Astrocyte of the hippocampus (primary cell): ENCODE data around the gene JARID2.

ENCODE experiments used
- DNase-seq: peaks from one replicate; pipeline ENCODE4 v3.0.0; 2011; ENCODE audit warnings: low read depth, low spot score

The JARID2 gene

DNA sequence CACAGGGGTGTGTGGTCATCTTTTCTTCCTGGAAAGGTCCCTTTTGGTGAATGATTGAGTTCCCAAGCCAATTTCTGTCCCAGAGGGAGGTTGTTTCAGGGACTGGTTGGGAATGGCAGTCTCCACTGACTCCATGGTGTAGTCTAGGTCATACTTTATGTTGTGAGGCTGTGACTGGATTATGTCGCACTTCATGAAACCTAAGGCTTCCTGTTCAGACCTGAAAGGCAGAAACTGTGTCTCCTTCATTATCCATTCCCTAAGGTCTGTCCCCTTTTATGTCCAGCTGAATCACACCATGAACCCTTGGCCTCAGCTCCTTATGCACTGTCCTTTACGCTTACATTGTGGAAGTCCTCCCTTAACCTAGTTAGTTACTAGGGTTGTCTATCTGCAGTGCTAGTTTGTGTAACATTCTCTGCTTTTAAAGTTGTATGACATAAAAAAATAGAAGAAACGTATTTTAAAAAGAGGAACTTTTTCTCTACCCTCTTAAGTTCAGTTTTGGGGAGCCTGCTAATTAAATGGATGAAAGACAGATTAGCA is 191.3 kb downstream of the JARID2 start:
- DNase-seq = no peak

DNA sequence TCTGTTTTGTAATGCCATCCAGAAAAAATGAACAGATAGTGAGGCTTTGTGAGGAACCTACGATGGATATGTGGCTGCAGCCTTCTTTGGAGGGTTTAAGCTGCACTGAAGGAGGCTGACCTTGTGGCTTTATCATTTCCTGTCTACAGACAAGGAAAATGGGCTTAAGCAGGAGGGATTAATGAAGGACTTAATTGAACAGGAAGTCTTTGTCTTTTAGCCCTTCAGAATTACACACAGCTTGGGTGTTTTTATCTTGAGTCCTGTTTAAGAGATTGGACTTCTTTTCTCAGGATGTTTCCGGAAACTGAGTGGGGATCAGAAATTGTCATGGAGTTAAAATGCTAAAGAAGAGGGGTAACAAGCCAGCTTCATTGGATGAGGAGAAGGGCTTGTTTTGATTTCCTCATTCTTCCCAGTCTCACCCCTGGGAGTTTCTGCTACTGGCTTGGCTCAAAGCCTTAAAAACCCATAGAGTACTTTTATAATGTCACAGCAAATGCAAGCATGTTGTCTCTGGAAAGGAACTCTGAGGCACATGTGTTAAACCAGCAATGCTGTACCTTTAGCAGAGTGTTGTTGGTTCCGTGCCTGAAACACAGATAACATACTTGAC is 193.6 kb downstream of the JARID2 start:
- no peak for DNase-seq

DNA sequence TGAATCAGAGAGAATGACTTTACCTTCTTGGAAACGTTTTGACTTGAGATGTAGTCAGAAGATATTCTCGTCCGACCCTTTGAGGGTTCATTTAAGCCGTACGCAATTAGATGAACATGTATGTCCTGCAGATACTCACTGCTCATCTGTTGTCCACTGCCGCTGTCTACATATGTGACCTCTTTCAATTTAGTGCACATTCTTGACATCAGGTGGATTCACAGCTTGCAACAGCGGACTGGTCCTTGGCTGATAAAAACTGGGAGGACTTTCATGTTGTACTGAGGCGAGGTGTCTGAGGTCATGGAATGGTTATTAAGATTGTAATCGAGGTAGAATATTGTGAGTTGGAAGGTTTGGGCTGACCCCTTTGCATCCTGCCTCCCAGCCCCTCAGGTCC is 194.2 kb downstream of the JARID2 start:
- DNase-seq = no peak

DNA sequence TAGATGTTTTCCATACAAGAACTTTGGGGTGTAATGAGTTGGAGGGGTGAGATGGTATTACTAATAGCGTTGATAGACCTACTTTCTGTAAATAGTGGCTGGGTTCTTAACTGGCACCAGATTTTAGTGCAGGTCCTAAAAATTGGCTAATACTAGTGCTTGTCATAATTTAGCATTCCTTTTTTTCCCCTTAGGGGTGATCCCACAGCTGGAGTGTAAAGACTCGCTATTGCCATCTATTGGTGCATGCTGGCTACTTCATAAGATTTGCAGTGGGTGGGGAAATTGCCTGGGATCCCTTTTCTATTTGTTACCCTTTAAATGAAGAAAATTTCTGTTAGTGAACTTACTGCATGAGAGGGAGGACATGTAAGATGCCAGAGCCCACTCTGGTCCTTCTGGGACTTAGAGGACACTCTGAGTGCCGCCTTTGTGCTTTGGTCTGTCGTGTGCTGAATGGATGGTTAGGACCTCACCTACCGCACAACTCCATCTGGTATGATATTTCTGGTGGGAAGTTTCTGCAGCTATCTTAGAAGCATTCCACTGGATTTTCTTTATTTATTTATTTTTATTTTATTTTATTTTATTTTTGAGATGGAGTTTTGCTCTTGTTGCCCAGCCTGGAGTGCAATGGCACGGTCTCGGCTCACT is 195.5 kb downstream of the JARID2 start:
- peak; percentile 78 for DNase-seq

DNA sequence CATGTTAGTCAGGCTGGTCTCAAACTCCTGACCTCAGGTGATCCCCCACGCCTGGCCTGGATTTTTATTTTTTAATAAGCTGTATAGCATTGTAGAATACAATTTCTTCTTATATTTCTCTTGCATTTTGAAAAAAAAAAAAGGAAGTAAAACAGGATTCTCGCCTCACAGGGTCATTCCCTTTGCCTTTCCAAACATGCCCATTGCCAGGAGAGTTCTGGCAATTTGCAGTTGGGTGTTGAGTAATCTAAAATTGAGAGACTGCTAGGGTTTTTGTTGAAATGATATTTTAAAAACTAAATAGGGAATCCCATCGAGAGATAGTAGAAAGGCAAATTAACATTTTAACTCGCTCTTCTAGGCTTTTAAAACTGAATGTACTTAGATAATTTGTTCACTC is 196.1 kb downstream of the JARID2 start:
- no peak for DNase-seq

DNA sequence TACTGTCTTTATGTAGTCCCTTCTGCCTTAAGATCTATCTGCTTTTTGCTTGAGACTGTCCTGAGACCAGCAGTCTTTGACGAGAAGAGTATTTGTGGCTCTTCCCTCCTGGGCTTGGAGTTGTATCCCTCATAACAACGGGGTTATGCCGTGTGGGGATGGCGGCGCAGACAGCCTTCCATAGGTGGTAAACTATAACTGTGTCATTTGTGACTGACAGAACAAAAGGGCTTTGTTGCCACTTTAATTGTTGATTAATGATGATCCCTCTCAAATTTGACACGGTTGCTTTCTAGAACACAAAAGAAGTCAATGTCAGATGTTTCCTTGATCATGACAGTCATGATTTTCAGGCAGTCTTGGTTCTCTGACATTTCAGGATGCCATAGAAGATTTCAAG is 196.6 kb downstream of the JARID2 start:
- DNase-seq = no peak

DNA sequence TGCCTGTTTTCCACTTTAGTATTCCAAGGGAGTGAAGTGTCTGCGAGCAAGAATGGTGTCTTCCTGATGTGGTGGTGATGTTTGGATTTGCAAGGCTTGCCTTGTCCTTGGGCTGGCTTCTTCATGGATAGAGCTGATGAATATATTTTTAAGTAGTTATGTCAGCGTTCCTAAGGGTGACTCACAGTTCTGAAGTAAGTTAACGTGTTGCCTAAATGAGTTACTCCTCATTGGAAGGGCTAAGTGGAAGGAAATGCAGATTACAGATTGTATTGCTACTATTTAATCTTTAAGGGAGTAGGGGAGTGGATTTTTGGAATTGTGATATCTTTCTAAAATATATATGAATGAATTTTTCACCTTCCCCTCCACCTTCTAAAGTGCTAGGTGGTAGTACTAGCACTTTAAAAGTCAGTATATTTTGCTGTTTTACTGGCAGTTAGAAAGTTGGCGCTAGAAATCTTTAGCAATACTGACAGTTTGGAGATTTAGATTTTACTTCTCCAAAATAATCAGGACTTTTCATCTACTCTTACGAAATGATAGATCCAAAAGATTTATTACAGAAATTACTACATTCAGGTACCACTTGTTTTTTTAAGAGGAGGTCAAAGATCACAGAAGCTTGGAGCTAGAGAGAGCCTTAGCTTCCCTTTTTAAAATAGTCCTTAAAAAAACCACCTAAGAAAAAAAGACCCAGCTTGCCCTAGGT is 197.4 kb downstream of the JARID2 start:
- DNase-seq = peak; percentile 64

DNA sequence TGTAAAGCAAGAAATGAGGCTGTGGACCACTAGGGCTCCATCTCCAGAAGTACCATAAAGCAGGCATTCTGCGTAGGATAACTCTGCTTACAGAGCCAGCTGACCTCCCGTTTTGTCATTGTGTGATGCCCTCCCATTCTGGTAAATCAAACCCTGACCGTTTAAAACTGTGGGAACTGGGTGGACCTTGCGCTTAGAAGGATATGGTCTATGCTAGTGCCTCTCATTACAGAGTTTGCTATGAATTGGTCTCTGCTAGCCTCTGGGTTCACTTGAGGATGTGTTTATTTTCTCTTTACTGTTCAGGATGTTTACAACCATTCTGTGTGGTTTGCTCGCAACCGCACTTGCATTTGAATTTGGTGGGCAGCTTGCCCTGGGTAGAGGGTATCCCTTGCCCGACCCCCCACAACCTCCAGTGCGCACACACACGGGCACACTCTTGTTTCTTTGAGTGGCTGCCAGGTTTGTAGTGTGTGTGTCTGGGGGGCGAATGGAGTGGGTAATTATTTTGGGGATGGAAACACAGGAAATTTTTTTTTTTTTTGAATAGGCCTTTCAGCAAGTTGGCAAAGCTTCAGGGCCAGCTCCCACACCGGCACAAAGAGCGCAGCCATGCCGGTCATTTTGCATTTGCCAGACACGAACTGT is 198.3 kb downstream of the JARID2 start:
- DNase-seq = peak; percentile 77

DNA sequence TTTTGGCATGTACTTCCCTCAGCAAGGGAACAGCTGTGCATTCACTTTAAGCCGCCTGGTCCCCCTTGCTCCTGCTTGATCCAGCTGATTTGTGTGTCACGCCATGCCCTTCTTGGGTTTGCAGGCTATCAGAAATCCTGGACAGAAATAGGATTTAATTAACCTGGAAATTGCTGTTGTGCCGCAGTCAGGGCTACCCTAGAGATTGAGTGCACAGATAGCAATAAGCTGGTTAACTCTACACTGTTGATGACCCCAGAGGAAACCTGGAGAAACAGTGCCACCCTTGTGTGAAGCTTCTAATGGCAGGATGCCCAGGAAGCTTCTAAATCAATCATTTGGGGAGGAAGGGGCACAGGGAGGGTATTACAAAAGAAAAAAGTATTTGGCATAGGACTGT is 199.0 kb downstream of the JARID2 start:
- no peak for DNase-seq

DNA sequence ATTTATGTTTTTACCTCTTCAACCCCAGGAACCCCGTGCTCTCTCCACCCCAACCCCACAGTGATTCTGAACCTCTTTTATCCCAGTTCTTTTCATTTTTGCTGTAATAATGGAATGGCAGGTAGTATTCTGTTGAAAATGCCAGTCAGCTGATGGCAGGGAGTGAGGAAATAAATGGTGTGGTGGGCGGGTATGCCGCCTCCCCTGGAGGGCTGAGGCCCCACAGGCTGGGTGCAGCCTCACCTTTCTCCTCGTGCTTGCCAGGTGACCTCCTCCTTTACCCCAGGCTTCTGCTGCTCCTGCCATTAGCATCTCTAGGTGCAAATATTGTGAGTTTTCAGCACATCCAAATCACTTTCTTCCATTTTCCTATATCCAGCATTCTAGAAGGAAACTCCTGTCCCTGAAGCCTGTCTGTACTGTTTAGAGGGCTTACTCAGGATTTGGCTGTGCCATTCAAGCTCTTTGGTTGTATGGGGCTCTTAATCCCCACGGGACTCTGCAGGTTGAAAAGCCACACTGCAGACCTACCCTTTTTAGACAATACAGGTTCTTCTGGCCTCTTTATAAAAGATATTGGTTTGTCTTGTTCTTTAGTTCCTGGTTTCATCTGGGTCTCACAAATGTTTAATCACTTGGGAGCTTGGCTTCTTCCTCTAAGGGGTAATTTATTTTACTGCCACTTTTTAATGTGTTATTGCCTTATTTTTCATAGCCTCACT is 201.8 kb downstream of the JARID2 start:
- DNase-seq = no peak

DNA sequence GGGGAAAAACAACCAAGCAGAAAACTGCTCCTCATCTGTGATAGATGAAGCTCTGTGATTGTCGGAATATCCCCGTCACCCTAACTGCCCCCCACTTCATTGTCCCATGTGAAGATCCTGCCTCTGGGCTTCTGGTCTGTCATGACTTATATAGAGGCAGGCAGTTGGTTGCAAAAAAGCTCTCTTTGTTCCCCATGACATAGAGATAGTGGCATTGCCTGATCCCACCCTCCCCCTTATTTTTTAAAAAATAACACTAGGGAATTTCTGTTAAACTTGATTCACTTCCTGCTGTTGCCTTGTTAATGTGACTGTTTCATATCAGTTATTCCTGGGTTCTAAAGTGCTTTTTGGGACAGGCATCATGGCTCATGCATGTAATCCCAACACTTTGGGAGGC is 203.1 kb downstream of the JARID2 start:
- no peak for DNase-seq

DNA sequence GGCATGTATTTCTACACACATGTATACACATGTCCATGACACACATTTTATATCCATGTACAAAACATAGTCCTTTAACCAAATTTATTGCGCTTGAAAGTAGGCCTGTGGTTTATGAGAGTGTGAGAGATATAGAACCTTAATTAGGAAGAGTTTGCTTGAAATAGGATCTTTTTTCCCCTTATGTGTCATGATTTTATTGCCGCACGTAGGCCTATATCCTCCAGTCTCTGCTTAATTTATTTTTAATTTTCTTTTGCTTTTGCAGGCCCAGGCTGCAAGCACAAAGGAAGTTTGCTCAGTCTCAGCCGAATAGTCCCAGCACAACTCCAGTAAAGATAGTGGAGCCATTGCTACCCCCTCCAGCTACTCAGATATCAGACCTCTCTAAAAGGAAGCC is 205.9 kb downstream of the JARID2 start:
- DNase-seq = no peak

DNA sequence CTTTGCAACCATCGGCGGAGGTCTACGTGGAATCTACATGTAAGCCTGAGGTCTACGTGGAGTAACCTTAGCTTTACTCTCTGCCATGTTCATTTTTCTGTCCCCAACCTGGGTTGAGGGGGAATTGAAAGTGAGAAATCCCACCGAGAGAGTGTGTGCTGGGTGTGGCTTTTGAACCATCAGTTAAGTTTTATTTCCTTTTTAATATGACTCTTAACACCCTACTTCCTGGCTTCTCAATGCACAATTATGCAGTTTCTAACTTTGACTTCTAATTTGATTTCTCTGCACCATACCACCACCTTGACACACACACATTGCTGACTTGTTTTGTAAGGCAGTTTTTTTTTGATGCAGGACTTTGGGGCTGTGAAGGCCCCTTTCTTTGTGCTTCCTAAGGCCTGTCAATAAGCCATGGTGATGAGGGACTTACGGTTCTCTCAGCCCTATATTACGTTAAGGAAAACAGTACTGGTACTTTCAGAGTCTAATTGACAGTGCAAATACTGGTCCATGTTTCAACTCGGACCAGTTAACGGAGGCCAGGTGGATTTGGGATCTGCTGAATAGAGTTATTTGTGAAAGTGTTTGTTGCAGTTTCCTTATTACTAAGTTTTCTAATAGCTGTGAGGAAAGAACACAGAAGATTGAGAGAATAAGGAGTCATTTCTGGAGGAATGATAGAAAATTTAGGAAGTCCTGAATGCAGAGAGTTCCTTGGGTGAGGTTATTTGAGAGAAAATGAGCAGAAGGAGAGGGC is 206.5 kb downstream of the JARID2 start:
- no peak for DNase-seq

DNA sequence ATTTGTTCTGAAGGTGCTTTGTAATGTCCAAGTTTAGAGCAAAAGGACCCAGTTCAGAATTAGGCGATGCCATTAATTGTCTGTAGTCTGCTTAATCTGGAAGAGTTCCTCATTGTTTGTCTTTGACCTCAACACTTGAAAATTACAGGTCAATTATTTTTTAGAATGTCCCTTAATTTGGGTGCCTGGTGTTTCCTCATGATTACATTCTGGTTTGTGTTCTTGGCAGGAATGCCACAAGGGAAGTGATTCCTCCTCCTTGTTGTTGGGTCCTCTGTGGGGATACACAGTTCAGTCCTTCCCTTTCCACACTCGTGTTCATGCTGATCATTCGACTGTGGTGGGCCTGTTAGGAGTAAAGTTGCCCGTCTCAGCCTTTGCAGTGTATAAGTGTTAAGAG is 207.3 kb downstream of the JARID2 start:
- DNase-seq = no peak

DNA sequence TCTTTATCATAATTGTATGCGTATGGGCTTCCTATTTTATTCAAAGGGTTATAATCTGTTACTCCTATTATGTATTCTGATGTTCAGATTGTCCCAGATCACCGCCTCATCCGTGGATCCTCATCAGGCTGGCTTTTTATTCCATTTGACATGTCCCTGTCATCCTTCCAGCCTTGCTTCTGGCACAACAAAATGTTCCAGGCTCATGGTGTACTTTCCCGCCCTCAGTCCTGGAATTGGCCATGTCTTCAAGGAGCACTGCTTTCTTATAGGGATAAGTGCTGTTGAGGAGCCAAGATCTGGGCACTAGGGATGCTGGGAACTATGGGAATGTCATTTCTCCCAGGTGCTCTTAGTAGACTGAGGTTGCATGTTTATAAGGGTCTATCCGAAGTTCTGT is 207.8 kb downstream of the JARID2 start:
- no peak for DNase-seq

DNA sequence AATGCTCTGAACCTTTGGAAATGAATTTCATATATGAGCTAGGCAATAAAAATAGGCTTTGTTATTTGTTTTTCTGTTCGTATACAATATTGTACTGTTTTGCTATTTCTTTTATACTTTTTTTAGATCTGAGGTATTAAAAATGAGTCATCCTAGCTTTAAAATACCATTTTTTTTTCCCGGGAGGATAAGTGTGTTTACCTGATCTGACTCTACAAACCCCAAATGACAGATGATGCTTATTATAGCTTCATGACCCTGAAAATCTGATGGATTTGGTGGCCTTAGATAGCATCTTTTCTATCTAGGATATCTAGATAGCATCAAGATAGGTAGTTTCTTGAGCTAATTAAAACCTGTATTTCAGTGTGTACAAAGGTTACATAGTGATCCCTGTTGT is 210.6 kb downstream of the JARID2 start:
- DNase-seq = no peak

DNA sequence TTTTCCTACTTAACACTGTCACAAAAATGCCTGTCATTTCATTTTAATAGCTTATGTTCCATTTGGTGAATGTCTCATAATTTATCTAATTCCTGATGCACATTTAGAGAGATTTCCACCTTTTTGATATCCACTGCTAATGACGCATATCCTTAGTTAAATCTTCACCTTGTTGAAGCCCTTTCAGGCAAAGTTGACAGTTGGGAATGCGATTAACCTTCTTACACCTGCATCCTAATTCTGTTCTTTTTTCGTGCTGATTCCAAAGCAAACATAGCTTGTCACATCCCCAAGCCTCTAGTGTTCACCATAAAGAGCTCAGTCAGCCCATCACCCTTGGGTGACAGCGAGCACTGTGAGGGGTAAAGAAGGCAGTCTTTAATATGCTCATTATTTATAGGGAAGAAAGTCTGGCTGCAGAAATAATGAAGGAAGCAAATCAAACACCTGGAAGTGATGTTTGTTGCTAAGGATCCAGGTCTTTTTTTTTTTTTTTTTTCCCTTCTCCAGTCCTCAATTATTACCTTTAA is 211.3 kb downstream of the JARID2 start:
- no peak for DNase-seq

DNA sequence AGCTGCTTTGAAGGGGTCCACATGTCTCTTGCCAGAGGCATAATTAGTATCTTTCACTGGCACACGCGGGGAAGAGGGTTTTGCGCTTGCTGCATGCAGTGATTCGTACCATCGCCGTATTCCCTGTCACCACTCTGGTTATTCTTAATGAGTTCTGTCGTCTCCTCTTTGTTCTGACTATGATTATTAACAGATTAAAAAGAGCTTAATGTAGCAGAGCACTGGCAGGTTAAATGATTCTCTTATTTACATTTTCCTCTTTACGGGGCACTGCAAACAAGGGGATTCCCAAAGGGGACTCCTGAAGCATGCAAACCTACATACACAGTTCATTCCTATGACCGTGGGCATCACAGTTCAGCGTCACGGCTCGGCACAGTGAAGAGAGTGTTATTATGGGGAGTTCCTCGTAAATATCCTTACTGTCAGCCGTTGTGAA is 212.2 kb downstream of the JARID2 start:
- no peak for DNase-seq

DNA sequence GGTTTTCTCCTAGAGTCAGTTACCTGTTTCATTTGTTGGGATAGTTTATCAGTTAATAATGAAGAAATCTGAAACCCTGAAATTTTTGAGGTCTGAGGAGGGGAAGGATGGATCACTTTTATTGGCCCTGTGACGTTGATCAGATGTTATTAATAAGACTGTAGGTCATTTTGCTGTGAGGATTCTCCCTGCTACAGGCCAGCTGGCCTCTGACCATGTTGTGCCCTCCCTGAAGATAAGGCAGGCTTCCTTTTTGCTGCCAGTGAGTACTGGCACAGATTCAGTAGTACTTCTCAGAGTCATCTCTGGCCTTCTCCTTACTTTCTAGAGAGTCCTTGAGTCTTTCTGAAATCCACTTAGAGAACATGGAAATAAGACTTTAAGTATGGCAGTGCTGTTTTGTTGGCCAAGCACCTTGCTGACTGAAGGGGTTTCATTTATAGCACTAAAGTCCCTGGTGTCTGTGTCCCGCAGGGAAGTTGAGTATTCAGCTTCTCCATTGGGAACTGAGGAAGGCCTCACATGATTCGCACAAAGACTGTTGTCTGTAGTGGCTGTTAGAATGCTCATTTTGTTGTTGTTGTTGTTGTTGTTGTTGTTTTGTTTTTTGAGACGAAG is 214.3 kb downstream of the JARID2 start:
- no peak for DNase-seq
